Measurements from ENCODE around the gene RAB11FIP5.
A peak's percentile ranks its signal among the peaks of the same experiment; 100 is the strongest.

Gene RAB11FIP5

GRCh38 chr2:73085691-73086090 is 27.1 kb downstream of the RAB11FIP5 start:
- peak; percentile 81 for DNase-seq

DNA sequence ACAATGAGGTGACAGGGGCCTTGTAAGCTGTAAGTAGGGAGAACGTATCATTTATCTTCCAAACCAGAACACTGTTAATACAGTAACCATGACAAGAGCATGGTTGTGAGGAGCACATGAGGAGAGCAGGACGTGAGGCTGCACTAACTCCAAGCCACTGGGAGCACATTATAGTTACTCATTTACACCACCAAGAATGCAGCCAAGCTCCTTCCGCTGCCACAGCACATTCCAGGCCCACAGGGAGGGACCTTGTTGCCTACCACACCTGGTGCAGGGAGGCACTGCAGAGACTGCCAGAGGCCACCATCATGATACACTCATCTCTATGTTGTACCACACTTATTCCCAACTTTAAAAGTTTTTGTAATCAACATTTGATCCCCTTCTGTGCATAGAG is 27.8 kb downstream of the RAB11FIP5 start:
- DNase-seq: no peak

DNA sequence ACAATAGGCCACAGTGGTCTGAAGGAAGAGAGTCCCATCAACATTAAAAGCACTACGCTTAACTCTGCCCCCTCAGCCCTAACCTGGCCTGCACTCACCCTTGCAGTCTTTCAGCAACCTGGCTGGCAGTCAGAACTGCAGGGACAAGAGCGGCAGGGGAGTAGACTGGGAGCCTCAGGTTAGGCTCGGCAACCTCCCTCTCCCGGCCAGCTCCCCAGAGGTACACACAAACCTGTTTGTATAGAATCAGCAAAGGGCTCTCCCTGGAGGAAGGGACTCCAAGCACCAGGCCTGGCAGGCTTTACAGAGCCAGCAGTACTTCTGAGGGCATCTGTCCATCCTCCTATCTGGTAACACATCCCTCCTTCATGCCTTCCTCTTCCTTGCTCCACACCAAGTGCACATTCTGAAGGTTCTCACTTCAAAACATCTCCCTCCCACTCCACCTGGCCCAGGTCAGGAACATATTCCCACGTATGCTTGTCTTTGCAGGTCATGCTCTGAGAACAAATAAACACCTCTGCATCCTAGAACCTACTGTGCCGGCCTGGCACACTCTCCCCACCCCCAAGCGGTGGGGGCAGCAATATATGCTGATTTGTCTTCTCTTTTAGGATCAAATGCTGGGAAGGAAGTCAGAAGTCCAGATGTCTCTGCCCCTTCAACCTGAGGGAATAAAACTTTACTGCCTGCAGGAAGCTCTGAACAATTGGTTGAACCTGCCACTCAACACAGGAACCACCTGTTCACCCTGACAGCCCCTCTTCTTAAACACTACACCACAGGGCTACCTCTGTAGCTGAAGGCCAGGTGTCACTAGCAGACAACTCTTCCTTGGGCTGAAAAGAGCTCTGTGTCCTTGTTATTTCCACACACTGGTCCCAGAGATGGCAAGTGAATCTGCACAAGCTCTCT is 28.6 kb downstream of the RAB11FIP5 start:
- DNase-seq: no peak

DNA sequence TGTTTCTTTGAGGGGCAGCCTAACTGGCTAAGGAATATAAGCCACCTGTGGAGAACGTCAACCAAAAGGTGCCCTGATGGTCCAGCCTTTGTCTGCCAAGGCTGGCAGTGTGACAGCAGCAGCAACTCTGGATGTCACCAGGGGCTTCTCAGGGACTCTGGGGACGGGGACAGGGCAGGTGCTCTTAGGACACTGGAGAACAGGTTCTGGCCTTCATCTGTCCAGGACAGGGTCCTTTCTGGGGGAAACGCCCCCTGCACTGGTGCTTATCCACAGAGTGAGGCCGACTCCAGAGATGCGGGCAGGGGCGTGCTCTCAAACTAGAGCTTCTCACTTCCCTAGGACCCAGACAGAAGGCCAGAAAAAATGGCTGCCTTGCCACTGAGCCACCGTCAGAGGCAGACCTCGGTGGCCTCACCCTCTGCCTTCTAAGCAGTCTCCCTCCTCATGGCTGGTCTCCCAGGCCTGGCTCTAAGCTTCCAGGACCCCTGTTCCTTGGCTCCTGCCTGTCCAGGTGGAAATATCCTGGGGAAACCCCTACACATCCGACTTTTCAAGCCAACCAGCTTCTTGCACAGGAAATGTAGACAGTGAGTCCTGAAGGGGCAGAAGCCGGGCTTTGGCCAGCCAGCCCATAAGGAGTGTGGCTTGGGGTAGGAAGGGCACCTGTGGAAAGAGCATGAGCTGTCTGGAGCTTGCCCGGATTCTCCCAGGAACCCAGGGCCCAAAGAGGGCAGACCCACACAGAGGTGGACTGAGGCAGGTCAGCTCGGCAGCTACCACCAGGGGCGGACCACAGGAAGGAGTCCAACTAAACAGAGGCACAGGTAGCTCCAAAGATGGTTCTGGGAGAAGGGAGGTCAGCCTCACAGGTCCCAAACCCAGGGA is 30.0 kb downstream of the RAB11FIP5 start:
- no peak for DNase-seq

GRCh38 chr2:73081181-73081671 is 31.5 kb downstream of the RAB11FIP5 start:
- no peak for DNase-seq

- DNase-seq: no peak
Observed at GRCh38 chr2:73080321-73081131, 32.2 kb downstream of the RAB11FIP5 start.

DNA sequence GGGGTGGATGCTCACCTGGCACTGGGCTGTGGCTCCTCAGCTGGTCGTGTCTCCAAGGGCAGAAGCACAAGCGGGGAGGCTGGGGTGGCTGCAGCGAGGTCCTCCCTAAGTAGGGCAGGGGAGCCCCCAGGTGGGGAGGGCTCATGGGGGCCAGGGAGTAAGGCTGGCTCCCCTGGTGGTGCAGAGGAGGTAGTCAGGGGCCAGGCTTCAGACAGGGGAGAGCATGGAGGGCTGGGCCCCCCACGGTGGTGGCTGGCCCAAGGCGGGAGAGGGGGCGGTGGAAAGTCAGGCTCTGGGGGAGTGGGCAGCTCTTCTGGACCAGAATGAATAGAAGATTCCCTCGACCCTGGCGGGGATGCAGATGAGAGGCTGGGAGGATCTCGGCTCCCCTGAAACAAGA is 33.1 kb downstream of the RAB11FIP5 start:
- no peak for DNase-seq

GRCh38 chr2:73078457-73079411 is 34.0 kb downstream of the RAB11FIP5 start:
- DNase-seq: no peak

- no peak for DNase-seq
Observed at GRCh38 chr2:73077424-73077795, 35.3 kb downstream of the RAB11FIP5 start.

DNA sequence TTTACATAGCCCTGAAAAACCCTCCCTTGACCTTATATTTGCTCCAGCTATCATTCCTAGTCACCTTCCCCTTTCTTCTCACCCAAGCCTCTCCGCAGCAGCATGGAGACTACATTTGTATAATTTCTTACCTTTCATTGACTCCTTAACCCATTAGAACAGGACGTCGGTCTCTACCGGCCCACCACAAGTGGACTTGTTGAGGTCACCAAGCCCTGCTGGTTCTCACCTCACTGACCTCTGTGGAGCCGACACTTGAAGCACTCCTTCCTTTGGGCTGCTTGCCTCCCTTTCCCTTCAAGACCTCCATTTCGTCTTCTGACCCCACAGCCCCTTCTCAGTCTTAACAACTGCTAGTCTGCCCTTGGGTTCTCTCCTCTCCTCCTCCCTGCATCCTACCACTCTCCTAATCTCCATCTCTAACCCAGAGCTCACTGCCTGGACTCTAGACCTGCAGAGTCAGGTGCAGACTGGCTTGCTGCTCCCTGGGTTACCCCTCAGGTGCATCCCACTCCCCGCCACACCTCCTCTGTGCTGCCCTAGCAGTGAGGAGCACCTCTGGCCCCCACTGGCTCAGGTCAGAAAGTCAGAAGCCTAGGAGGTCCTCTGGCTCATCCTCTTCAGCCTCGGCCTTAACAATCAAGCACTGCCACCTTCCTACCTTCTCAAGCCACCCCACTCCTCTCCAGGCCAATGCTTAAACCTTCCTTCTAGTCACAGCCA is 35.9 kb downstream of the RAB11FIP5 start:
- no peak for DNase-seq

DNA sequence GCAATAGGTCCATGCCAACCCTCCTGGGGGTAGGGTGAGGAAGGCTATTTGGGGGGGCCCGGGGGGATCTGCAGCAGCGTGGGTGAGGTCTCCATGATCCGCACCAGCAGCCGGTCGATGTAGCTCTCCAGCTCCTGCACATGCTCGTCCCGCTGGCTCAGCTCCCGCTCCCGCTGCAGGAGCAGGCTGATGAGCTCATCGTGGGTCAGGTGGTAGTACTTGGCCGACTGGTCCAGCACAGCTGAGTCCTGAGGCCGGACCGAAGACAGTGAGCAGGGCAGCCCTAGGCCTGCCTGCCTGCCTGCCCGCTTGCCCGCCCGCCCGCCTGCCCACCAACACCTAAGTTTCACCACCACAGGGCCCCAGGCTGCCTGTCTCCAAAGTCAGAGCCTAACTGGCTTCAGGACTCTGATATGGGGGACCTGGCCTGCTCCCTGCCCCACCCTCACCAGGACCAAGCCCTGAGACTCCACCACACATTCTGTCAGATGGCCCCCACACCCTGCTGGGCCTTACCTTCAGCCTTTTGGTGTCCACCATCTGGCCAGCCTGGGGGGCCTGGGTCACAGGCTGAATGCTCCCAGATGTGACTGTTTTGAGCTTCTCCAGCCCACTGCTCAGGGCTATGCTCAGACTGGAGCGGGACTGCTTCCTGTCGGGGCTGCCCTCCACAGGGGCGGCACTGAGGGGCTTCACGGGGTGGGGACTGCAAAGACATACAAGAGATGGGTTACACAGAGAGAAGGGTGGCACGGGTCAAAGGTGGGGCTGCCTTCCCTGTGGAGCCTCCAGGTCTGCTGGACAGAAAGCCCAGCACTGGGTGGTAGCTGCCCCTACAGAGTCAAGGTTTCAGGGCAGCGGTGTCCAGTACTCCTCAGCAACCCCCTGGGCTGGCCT is 37.0 kb downstream of the RAB11FIP5 start:
- no peak for DNase-seq

DNA sequence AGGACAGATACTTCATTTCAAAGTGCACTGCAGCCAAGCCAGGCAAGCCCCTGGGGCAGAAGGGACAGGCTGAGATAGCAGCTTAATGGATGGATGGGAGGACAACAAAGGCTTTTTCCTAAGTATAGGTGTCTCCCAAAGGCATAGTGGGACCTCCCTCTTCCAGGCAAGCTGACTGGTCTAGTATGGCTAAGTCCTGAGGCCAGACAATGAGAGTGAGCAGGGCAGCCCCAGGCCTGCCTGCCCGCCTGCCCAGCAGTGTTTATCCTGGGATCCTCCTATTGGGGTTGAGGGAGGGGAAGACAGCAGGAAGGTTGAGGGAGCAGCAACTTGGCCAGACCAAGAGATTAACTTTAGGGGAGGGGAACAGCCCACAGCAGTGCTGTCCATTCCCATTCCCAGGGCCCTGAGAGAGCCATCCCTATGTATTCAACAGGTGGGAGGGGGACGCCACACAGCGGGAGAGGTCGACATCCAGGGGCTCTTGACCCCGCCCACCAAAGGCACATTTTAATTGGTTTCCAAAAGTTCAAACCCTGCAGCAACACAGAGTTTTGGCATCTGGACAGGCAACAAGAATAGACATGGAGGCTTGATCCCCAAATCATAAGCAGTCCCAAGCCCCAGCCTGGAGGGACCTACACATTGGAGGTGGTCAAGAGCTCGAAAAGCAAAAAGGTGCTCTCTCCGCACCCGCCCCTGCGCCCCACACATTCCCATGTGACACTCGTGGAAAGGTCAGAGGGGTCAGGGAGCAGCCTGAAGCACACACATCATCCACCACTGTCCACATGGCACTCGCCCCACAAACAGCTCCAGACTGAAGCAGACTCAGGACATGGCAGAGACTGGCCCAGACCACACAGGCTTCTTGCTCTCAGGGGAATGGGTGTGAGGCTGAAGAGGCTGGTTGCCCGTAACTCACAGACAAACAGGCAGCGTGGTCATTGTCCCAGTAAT is 38.4 kb downstream of the RAB11FIP5 start:
- DNase-seq: no peak

- no peak for DNase-seq
Observed at GRCh38 chr2:73072416-73072815, 40.3 kb downstream of the RAB11FIP5 start.

DNA sequence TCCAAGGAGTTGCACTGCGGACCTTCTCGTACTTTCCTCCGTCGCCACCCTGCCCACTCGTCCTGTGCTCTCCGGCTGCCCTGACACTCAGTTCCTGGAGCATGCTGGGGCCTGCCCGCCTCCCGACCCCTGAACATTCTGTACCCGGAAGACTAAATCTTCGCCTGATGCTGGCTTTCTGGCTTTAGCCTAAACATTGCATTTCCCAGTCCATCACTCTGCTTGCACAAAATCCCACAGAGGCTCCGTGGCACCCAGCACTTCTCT is 40.7 kb downstream of the RAB11FIP5 start:
- peak; percentile 39 for DNase-seq

- DNase-seq: peak; percentile 96
Observed at GRCh38 chr2:73071360-73072128, 41.2 kb downstream of the RAB11FIP5 start, which contains the start of gene SFXN5. Gene SFXN5, minus strand, starts transcription at chr2:73071712. Its CDS starts 7 bp downstream, at chr2:73071705.

DNA sequence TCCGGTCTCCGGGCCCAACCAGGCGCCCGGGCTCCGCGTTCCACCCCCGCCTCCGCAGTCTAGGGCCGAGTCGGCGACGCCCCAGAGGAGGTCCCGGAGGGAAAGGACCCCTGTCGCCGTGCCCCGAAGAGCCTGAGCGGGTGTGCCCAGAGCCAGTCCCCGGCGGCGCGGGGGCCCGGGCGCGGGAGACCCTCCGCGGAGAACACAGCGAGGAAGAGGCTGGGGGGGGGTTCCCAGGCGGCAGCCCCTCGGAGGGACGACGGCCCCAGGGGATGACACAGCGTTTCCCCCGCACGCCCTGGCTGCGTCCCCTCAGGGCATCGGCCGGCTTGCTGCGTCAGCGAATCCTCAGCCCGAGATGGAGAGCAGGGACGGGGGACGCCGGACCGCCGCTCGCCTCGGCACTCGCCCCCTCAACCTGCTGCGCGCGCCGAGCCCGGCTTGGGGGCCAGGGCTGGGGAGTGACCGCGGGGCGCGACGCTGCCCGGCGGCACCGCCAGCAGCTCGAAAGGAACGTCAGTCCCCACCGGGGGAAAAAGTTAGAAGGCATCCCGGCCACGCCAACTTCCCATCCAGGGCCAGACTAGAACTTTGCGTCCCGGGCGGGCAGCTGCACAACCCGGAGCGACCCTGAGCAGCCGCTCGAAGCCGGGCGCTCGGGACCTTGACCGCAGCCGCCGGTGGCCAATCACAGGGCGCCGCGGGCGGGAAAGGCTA is 41.9 kb downstream of the RAB11FIP5 start:
- DNase-seq: no peak

Measured in hematopoietic multipotent progenitor cell treated with erythropoietin and hydrocortisone succinate and interleukin-3 and kit ligand, for 8 days (in vitro differentiated cells).